ENCODE data around the gene SZRD1.

GRCh38 chr1:16342331-16343062 is 24.5 kb upstream of the SZRD1 start:
- TF ChIP-seq TAF1 (IDR thresholded peaks at IDR 0.05; ENCODE audit: borderline replicate concordance, insufficient read depth, low read length) = no peak
- no peak for TF ChIP-seq POLR2AphosphoS5 (IDR thresholded peaks at IDR 0.05; ENCODE audit: low read depth, low read length)
- TF ChIP-seq REST (IDR thresholded peaks at IDR 0.05; ENCODE audit: insufficient read depth in 1 of 2, low read depth in 2 of 2, low read length in 2 of 2) = no peak
